HEK293 (cell line): Measurements from ENCODE around the gene VAT1L.

Source experiments
- ZNF776 ChIP-seq: fragments of 450-650 bp; formaldehyde crosslinking; IDR thresholded peaks from 2 replicates; pipeline ENCODE4 v1.5.0; 2017; ENCODE audit warnings: missing biosample characterization, missing genetic modification characterization, borderline replicate concordance
- TF ChIP-seq, protein P1 (sequence below): fragments of 450-650 bp; formaldehyde crosslinking; IDR thresholded peaks from 2 replicates; pipeline ENCODE4 v1.5.1; 2017; ENCODE audit warnings: missing biosample characterization, missing genetic modification characterization
- TF ChIP-seq, protein P2 (sequence below): fragments of 450-650 bp; formaldehyde crosslinking; IDR thresholded peaks from 2 replicates; pipeline ENCODE4 v1.5.1; 2016; ENCODE audit warnings: missing biosample characterization, missing genetic modification characterization

DNA sequence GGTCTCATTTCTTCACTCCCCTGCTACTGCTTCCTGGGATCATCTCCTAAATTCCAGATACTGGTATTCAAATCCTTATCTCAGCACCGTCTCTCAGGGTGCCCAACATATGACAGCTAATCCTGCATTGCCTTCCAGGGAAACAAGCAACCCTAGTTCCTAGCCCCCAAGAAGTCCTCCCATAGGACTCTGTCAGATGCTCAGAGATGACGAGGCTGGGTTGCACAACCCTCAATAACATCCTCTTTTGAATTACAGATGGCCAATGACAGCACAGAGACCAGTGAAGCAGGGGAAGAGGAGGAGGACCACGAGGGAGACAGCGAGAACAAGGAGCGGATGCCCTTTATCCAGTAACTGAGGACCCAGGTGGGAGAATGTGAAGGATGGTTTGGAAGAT is 189.0 kb downstream of the VAT1L start:
- TF ChIP-seq, protein P1, sequence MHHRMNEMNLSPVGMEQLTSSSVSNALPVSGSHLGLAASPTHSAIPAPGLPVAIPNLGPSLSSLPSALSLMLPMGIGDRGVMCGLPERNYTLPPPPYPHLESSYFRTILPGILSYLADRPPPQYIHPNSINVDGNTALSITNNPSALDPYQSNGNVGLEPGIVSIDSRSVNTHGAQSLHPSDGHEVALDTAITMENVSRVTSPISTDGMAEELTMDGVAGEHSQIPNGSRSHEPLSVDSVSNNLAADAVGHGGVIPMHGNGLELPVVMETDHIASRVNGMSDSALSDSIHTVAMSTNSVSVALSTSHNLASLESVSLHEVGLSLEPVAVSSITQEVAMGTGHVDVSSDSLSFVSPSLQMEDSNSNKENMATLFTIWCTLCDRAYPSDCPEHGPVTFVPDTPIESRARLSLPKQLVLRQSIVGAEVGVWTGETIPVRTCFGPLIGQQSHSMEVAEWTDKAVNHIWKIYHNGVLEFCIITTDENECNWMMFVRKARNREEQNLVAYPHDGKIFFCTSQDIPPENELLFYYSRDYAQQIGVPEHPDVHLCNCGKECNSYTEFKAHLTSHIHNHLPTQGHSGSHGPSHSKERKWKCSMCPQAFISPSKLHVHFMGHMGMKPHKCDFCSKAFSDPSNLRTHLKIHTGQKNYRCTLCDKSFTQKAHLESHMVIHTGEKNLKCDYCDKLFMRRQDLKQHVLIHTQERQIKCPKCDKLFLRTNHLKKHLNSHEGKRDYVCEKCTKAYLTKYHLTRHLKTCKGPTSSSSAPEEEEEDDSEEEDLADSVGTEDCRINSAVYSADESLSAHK (tag by site-specific recombination), result no peak
- TF ChIP-seq, protein P2, sequence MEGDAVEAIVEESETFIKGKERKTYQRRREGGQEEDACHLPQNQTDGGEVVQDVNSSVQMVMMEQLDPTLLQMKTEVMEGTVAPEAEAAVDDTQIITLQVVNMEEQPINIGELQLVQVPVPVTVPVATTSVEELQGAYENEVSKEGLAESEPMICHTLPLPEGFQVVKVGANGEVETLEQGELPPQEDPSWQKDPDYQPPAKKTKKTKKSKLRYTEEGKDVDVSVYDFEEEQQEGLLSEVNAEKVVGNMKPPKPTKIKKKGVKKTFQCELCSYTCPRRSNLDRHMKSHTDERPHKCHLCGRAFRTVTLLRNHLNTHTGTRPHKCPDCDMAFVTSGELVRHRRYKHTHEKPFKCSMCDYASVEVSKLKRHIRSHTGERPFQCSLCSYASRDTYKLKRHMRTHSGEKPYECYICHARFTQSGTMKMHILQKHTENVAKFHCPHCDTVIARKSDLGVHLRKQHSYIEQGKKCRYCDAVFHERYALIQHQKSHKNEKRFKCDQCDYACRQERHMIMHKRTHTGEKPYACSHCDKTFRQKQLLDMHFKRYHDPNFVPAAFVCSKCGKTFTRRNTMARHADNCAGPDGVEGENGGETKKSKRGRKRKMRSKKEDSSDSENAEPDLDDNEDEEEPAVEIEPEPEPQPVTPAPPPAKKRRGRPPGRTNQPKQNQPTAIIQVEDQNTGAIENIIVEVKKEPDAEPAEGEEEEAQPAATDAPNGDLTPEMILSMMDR (tag by site-specific recombination), result no peak
- no peak for TF ChIP-seq ZNF776 (tag by site-specific recombination)
